HEK293T (cell line): ENCODE results near the gene PAQR4.

Experiments used
- CTBP1 ChIP-seq: fragments of 450-650 bp; IDR thresholded peaks from 2 replicates; pipeline ENCODE4 v1.6.1; 2016; ENCODE audit warnings: borderline replicate concordance
- FOXA1 ChIP-seq: fragments of 450-650 bp; IDR thresholded peaks from 2 replicates; pipeline ENCODE4 v1.6.1; 2016; ENCODE audit warnings: mild to moderate bottlenecking
- FOXK2 ChIP-seq: fragments of 450-650 bp; IDR thresholded peaks from 2 replicates; pipeline ENCODE4 v1.6.1; 2016; ENCODE audit warnings: mild to moderate bottlenecking
- LEF1 ChIP-seq: fragments of 450-650 bp; IDR thresholded peaks from 2 replicates; pipeline ENCODE4 v1.6.1; 2017; ENCODE audit warnings: mild to moderate bottlenecking, borderline replicate concordance
- SP1 ChIP-seq: fragments of 450-650 bp; IDR thresholded peaks from 2 replicates; pipeline ENCODE4 v1.6.1; 2017
- TARDBP ChIP-seq: fragments of 450-650 bp; IDR thresholded peaks from 2 replicates; pipeline ENCODE4 v1.6.1; 2016
- ZNF384 ChIP-seq: fragments of 450-650 bp; IDR thresholded peaks from 2 replicates; pipeline ENCODE4 v1.6.1; 2016

- TF ChIP-seq TARDBP: no peak
- TF ChIP-seq FOXA1: no peak
- no peak for TF ChIP-seq ZNF384
- no peak for TF ChIP-seq SP1
- no peak for TF ChIP-seq LEF1
- TF ChIP-seq FOXK2: no peak
- no peak for TF ChIP-seq CTBP1
Observed at GRCh38 chr16:2954656-2955381, 14.3 kb upstream of the PAQR4 start.
